ENCODE data around the gene CCDC34.
"Not testable (repeated sequence)": the region's sequence is repeated elsewhere in the genome, so short reads cannot be mapped to it uniquely, and the experiment has no call there.

GRCh38 chr11:27327064-27327463, 36.0 kb downstream of the CCDC34 start:
- TF ChIP-seq POLR2A, POLR2AphosphoS5 (IDR thresholded peaks at IDR 0.05): not testable (repeated sequence)
